ENCODE measurements around the gene DNAJC27. TPM values are rescaled to one million over a fixed set of nuclear protein-coding genes. Genes with fewer than 3 reads are reported as not detected.
"Not testable (repeated sequence)": the region's sequence is repeated elsewhere in the genome, so short reads cannot be mapped to it uniquely, and the experiment has no call there.

Gene DNAJC27
- total RNA-seq (ENCODE audit: low replicate concordance), result 11.0 and 19.1 TPM in 2 replicates

DNA sequence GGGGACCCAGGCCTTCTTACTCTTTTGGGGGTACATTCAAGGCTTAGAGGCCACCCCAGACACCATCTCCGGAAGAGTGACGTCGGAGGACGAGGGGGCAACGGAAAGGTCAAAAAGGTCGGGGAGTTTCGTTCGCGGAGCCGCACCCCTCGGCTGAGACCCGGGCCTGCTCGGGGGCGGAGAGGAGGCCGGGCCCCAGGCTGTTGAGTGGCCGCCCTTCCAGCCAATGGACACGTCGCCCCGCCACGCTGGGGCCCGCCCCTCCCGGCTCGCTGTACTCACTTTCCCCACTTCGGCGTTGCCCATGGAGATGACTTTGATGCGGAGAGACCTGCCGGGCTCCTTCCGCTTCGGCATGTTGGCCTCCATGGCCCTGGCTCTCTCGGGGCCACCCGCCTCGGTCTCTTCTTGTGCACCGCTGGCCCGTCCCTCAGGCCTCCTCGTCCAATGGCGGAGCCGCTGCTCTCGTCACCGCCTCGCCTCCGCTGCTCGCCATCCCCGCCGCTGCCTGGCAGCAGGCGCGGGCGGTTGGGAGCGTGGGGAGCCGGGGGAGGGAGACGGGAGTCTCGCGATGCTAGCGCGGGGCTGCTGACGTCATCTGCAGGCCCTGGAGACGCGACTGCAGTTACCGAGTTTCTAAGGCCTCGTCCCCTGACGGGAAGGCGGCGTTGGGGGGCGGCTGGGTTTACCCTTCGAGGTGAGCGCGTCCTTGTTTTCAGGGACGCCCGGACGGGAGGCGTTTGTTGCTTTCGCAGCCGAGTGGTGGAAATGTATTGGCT, at the start of gene DNAJC27:
Gene DNAJC27, minus strand, starts transcription at position 420 of the 779 bp plus-strand sequence. Its CDS starts 51 bp downstream, at position 369.
- Histone ChIP-seq H3K4me1 (peaks cover 4% of the 10 kb centered on the region), H3K27ac (peak within 1 kb of the TSS; percentile 94), H3F3A (ENCODE audit: low read depth) (peaks cover 7% of the 10 kb centered on the region), H2AFZ (replicated peaks) (peak within 1 kb of the TSS; percentile 86), H4K20me1 (ENCODE audit: low read depth) (peaks cover 5% of the 10 kb centered on the region), H3K4me2 (peak within 1 kb of the TSS; percentile 76), H3K4me3 (peak within 1 kb of the TSS; percentile 88), H3K9ac (peak within 1 kb of the TSS; percentile 73), H3K79me2 (ENCODE audit: low read depth) (peaks cover 31% of the 10 kb centered on the region), H3K36me3 (no peaks in the 10 kb centered on the region), H3K27me3 (no peaks in the 10 kb centered on the region), H3K9me3 (ENCODE audit: low read depth) (no peaks in the 10 kb centered on the region)
- no peaks in the 10 kb centered on the region for H3K9me3 Mint-ChIP-seq
- peak within 1 kb of the TSS; percentile 97 for H3K4me3 Mint-ChIP-seq
- H3K4me1 Mint-ChIP-seq, result peaks cover 7% of the 10 kb centered on the region
- peak; percentile 99 for DNase-seq (ENCODE audit: low spot score)
- TF ChIP-seq, protein P1, sequence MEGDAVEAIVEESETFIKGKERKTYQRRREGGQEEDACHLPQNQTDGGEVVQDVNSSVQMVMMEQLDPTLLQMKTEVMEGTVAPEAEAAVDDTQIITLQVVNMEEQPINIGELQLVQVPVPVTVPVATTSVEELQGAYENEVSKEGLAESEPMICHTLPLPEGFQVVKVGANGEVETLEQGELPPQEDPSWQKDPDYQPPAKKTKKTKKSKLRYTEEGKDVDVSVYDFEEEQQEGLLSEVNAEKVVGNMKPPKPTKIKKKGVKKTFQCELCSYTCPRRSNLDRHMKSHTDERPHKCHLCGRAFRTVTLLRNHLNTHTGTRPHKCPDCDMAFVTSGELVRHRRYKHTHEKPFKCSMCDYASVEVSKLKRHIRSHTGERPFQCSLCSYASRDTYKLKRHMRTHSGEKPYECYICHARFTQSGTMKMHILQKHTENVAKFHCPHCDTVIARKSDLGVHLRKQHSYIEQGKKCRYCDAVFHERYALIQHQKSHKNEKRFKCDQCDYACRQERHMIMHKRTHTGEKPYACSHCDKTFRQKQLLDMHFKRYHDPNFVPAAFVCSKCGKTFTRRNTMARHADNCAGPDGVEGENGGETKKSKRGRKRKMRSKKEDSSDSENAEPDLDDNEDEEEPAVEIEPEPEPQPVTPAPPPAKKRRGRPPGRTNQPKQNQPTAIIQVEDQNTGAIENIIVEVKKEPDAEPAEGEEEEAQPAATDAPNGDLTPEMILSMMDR (IDR thresholded peaks at IDR 0.05), result no peak
- TF ChIP-seq EZH2 (IDR thresholded peaks at IDR 0.05) (no peak), EZH2phosphoT487 (IDR thresholded peaks at IDR 0.05) (no peak)
- peaks cover 7% of the 10 kb centered on the region for H3K36me3 Mint-ChIP-seq
- H3K27me3 Mint-ChIP-seq (ENCODE audit: insufficient read depth, low read depth), result peaks cover 3% of the 10 kb centered on the region
- peak within 1 kb of the TSS; percentile 100 for H3K27ac Mint-ChIP-seq

DNA sequence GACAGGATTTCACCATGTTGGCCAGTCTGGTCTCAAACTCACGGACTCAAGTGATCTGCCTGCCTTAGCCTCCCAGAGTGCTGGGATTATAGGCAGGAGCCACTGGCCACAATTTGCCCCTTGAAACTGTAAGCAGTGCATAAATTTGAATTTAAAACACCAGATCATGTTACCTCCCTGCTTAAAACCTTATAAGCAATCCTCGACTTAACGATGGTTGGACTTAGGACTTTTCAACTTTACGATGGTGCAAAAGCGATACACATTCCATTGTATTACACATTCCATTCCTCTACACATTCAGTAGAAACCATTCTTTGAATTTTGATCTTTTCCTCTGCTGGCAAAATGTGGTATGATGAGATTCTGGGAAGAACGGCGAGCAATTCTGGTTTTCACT, 46.9 kb upstream of the DNAJC27 start:
- Histone ChIP-seq H4K20me1 (ENCODE audit: low read depth) (no peaks in the 10 kb centered on the region), H3K36me3 (no peaks in the 10 kb centered on the region), H3K4me1 (peaks cover 5% of the 10 kb centered on the region), H3F3A (ENCODE audit: low read depth) (peaks cover 3% of the 10 kb centered on the region), H3K9me3 (ENCODE audit: low read depth) (no peaks in the 10 kb centered on the region), H3K4me3 (no peak overlapping the region), H2AFZ (replicated peaks) (no peak overlapping the region), H3K79me2 (ENCODE audit: low read depth) (no peaks in the 10 kb centered on the region), H3K4me2 (no peak overlapping the region), H3K27ac (no peak overlapping the region), H3K9ac (no peak overlapping the region), H3K27me3 (no peaks in the 10 kb centered on the region)
- DNase-seq (ENCODE audit: low spot score), result no peak
- no peaks in the 10 kb centered on the region for H3K36me3 Mint-ChIP-seq
- H3K4me3 Mint-ChIP-seq, result no peak overlapping the region
- TF ChIP-seq EZH2phosphoT487 (IDR thresholded peaks at IDR 0.05) (no peak), EZH2 (IDR thresholded peaks at IDR 0.05) (no peak)
- TF ChIP-seq, protein P1 (IDR thresholded peaks at IDR 0.05), result no peak
- no peaks in the 10 kb centered on the region for H3K9me3 Mint-ChIP-seq
- no peak overlapping the region for H3K27ac Mint-ChIP-seq
- peaks cover 3% of the 10 kb centered on the region for H3K27me3 Mint-ChIP-seq (ENCODE audit: insufficient read depth, low read depth)
- peaks cover 4% of the 10 kb centered on the region for H3K4me1 Mint-ChIP-seq

DNA sequence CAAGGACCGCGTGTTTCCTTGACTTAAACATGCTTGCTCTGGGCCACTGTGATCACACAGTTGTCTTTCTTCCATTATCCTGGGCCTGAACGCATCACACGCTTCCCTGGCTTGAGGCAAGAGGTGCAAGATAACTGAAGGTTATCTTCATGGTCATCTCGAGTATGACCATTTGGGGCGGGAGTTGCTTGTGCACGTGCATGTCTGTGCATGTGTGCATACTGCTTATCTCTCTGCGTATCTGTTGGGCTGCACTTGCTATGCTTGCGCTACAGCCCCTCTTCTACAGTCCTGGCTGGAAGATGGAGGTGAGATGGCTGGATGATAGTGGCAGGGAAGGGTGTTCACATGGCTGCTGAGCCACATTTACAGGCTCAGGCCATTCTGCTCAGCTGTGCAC, 42.9 kb upstream of the DNAJC27 start:
- H3K27me3 Mint-ChIP-seq (ENCODE audit: insufficient read depth, low read depth), result peaks cover 3% of the 10 kb centered on the region
- Histone ChIP-seq H3K27ac (no peak overlapping the region), H3K9me3 (ENCODE audit: low read depth) (no peaks in the 10 kb centered on the region), H2AFZ (replicated peaks) (no peak overlapping the region), H3K4me3 (no peak overlapping the region), H3K4me2 (no peak overlapping the region), H3K27me3 (no peaks in the 10 kb centered on the region), H3F3A (ENCODE audit: low read depth) (peaks cover 3% of the 10 kb centered on the region), H3K79me2 (ENCODE audit: low read depth) (no peaks in the 10 kb centered on the region), H4K20me1 (ENCODE audit: low read depth) (no peaks in the 10 kb centered on the region), H3K9ac (no peak overlapping the region), H3K4me1 (peaks cover 5% of the 10 kb centered on the region), H3K36me3 (no peaks in the 10 kb centered on the region)
- H3K27ac Mint-ChIP-seq, result no peak overlapping the region
- H3K4me3 Mint-ChIP-seq, result no peak overlapping the region
- TF ChIP-seq, protein P1 (IDR thresholded peaks at IDR 0.05), result no peak
- TF ChIP-seq EZH2 (IDR thresholded peaks at IDR 0.05) (no peak), EZH2phosphoT487 (IDR thresholded peaks at IDR 0.05) (no peak)
- DNase-seq (ENCODE audit: low spot score), result no peak
- no peaks in the 10 kb centered on the region for H3K36me3 Mint-ChIP-seq
- H3K9me3 Mint-ChIP-seq, result no peaks in the 10 kb centered on the region
- peaks cover 4% of the 10 kb centered on the region for H3K4me1 Mint-ChIP-seq

DNA sequence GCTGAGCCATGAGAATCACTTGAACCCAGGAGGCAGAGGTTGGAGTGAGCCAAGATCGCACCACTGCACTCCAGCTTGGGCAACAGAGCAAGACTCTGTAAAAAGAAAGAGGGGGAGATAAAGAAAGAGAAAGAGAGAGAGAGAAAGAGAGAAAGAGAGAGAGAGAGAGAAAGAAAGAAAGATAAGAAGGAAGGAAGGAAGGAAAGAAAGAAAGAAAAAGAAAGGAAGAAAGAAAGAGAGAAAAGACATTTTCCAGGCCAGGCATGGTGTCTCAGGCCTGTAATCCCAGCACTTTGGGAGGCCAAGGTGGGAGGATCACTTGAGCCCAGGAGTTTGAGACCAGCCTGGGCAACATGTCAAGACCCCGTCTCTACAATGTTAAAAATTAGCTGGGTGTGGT, 39.6 kb upstream of the DNAJC27 start:
- not testable (repeated sequence) for H3K27me3 ChIP-seq; H3K27ac Mint-ChIP-seq; H4K20me1 ChIP-seq (ENCODE audit: low read depth); H3K9ac ChIP-seq; H2AFZ ChIP-seq (replicated peaks); DNase-seq (ENCODE audit: low spot score); H3K9me3 Mint-ChIP-seq; H3K4me1 ChIP-seq; H3K4me3 Mint-ChIP-seq; H3K36me3 ChIP-seq; H3K9me3 ChIP-seq (ENCODE audit: low read depth); H3K4me3 ChIP-seq; H3K27me3 Mint-ChIP-seq (ENCODE audit: insufficient read depth, low read depth); H3K4me2 ChIP-seq; H3K36me3 Mint-ChIP-seq; H3K79me2 ChIP-seq (ENCODE audit: low read depth); H3F3A ChIP-seq (ENCODE audit: low read depth); H3K4me1 Mint-ChIP-seq; H3K27ac ChIP-seq
